NCI-H1694 (cell line): Measurements from ENCODE around the gene PRDM15.

Source experiments
- DNase-seq: peaks from one replicate; lab custom pipeline; 2025; lab: John Stamatoyannopoulos, UW

The PRDM15 gene

DNA sequence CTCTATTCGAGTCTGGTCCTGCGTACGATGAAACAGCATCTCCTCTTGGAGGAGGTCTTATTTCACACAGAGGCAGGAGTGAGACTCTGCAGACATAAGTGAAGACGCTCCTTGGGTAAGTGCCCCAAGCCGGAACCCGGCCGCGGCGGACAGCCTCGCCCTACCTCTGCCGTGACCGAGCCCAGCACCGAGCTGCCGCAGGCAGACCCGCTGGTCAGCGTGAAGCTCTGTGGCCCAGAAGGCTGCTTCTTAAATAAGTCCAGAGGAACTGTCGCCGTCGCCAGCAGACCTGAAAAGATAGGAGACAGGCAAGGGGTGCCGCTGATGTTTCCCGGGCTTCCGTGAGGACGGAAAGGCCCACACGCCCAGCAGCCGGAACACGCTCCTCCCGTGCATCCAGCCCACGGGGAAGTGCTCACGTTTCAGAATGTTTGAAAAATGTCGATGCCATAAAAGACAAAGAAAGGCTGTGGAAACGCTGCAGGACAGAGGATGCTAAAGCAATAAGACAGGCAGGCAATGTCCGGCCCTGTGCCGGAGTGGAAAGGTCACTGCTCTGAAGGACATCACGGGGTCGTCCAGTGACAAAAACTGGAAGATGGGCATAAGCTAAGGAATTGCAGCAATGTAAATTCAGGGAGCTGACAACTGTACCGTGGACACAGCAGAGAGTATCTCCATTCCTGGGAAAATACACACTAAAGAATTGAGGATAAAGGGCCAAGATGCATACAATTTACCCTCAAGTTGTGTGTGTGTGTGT, 28.5 kb upstream of the PRDM15 start:
- DNase-seq, result no peak

GRCh38 chr21:41906770-41907169, 27.6 kb upstream of the PRDM15 start:
- no peak for DNase-seq

DNA sequence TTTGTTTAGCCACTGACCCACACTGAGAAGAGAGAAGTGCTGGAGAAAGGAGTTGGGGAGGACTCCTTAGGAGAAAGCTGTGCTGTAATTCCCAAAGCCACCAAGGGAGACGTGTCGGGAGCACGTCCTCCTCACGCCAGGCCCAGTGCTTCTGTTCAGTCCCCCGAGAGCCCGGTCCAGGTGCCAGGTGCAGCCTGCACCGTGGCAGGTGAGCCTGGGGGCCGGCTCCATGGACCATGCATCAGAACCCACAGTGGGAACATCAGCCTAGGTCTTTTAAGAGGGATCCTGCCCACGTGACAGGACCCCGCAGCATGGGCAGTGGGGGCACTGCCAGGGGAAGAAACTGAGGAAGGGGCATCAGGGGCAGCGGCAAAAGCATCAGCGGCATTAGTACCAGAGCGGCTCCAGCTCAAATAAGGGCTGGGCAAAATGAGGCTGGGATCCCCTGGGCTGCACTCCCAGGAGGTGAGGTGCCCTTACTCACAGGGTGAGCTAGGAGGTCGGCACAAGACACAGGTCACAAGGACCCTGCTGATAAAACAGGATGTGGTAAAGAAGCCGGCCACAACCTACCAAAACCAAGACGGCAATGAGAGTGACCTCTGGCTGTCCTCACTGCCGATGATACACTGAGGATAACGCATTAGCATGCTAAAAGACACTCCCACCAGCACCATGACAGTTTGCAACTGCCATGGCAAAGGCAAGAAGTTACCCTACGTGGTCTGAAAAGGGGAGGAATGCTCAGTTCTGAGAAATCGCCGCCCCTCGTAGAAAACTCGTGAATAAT, 24.6 kb upstream of the PRDM15 start:
- DNase-seq, result no peak

GRCh38 chr21:41902946-41903345, 23.8 kb upstream of the PRDM15 start:
- DNase-seq, result no peak

- no peak for DNase-seq
These were observed 22.6 kb upstream of the PRDM15 start for GRCh38 chr21:41901782-41902181.

DNA sequence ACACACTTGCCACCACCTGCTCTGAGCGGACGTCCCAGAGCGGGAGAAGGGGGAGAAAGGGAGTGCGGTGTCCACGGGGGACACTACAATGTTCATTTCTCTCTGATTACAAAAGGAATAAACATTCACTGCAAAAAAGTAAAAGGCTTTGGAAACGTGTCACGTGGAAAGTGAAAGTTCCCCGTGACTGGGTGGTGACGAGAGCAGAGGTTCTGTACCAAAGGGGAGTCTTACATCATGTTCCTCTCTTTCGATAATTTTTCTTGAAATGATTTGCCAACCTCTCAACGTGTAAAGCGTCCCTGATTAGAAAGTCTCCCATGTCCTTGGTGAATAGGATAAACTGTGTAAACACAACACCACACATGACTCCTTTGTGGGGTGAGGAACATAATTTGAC, 22.0 kb upstream of the PRDM15 start:
- no peak for DNase-seq

DNA sequence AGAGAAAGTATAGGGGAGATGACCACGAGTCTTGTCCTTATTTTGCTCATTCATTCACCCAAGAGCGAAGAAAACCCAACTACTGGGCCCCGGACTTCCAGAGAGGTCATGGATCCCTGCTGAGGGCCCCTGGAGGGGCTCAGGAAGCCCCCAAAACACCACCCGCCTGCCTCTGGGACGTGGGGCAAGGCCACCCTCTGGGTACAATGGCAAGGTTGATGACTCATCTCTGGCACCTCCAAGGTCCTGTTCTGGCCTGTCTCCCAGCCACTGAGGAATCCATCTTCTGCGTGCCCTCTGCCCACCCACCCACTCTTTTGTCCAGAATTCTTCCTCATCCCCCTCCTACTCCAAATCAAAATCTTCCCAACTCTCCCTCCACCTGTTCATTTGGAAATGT, 21.3 kb upstream of the PRDM15 start:
- DNase-seq, result no peak

DNA sequence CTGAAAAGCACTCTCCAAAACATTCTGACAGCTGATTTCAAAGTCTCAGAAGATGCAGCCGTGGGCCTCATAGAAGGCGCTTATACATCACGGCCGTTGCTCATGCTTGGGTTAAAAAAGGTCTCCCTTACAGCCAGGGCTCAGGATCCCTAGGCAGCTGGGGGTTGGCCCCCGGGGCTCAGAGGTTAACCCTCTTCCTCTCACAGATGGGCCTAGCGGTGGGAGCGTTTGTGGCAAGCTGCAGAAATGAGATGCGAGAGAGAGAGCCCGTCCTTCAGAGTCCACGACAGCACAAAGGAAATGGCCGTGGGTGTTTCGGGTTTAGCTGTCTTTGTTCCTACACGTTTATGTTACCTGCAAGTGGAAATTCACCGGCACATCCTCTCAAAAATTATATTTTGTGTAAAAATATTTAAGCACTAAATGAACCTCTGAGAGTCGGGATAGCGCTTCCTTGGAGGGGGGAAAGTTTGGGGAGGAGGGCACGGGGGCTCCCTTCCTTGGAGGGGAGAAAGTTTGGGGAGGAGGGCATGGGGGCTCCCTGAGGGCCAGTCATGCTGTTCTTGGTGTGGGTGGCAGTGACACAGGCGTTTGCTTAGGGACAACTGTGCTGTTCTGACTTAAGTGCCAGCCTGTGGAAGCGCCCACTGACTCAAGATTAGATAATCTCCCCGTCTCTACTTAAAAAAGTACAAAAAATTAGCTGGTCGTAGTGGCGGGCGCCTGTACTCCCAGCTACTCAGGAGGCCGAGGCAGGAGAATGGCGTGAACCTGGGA, 20.5 kb upstream of the PRDM15 start:
- no peak for DNase-seq

DNA sequence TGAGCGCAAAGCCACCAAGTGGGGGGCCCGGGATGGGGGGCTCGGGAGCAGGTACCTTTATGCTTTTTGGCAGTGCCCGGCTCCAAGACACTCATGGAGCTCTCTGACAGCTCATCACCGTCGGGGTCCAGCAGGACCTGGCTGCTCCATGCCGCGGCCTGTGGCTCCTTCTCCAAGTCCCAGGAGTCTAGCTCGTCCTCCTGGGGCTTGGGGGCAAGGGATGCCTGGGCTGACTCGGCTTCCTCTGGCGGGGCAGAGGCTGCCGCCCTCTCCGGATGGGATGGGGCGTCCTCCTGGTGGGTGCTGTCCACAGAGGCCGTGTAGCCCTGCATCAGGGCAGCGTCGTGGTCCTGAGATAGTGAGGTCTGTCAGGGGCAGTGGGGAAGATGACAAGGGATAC, 19.9 kb upstream of the PRDM15 start:
- DNase-seq, result no peak

- DNase-seq, result no peak
These were observed 18.6 kb upstream of the PRDM15 start for GRCh38 chr21:41897700-41898099.

GRCh38 chr21:41897047-41897669, 18.0 kb upstream of the PRDM15 start:
- DNase-seq, result no peak

- DNase-seq, result no peak
These were observed 16.7 kb upstream of the PRDM15 start for GRCh38 chr21:41895643-41896493.

- no peak for DNase-seq
These were observed 15.9 kb upstream of the PRDM15 start for GRCh38 chr21:41894922-41895557.

- no peak for DNase-seq
These were observed 15.4 kb upstream of the PRDM15 start for GRCh38 chr21:41894511-41894910.

DNA sequence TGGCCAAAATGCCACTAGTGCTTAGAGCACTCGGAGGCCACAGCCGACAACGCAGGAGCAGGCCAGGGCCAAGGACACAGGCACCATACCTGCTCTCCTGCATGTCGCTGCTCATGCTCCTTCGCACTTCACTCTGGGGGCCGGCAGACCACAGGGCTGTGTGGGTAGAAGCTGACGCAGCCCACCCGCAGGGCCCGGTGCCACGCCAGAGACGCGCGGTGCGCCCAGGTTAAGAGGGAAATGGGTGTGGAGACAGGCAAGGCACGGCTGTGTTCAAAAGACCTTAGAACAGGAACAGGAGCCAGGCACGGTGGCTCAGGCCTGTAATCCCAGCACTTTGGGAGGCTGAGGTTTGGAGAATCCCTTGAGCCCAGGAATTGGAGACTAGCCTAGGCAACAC, 13.6 kb upstream of the PRDM15 start:
- DNase-seq, result no peak

- no peak for DNase-seq
These were observed 12.0 kb upstream of the PRDM15 start for GRCh38 chr21:41891132-41891531.

DNA sequence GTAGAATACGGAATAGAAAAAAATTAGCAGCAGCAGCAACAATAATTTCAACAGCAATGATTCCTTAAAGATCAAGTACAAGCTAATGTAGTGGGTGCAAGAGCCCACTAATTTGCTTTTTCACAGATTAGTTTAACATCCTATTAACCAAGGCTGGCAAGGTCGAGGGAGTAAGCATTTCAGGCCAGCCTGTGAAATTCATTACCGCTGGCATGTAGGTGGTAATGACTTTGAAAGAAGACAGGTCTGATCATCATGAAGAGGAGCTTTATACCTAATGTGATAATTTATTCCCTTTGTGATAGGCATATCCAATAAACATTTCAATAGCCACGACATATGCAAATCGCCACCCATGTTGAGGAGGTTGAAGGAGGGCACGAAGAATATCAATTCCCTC, 11.2 kb upstream of the PRDM15 start:
- DNase-seq, result no peak

DNA sequence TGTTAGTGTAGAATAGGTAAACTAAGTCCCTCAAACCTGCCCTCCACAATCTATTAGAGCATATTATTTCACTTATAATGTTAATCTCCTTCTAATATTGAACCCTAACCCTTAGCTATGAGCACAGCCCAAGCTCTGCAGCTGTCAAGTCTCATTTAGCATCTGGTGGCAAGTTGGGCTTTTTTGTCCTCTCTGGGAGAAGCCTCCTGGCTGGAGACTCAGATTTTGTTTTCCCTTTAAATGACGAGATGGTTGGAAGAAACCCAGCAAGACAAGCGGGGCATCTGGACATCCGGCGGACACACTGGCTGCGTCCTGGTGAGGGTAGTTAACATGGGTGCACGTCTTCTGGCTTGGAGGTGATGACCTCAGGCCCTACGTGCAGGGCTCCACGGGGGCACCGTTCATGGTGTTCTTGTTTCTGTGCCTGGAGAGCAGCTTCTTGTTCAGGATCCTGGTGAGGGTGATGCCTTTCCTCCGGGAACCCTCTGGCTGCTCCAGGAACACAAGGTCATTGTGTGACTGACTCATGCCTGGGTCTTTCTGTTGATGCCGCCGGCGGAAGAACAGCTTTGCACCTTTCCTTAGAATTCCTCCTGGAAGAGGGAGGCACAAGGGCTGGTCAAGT, 9.7 kb upstream of the PRDM15 start:
- DNase-seq, result no peak

- no peak for DNase-seq
These were observed 8.5 kb upstream of the PRDM15 start for GRCh38 chr21:41887667-41888066.

GRCh38 chr21:41886328-41886727, 7.2 kb upstream of the PRDM15 start:
- no peak for DNase-seq
